B cell (primary cell): ENCODE measurements around the gene CTPS2. TPM values are rescaled to one million over a fixed set of nuclear protein-coding genes. Genes with fewer than 3 reads are reported as not detected.
A peak's percentile ranks its signal among the peaks of the same experiment; 100 is the strongest.

Experiments
- ATAC-seq: fragments of 200-7000 bp; cut with Tn5 transposase; one replicate; pipeline ENCODE4 v1.10.0; 2021; ENCODE audit warnings: low read depth, mild to moderate bottlenecking, moderate number of reproducible peaks, moderate library complexity
- CTCF ChIA-PET: fragments of 350-600 bp; sonication (Branson Sonifier 250); formaldehyde crosslinking; loops from one replicate; lab custom pipeline; 2021; ENCODE audit warnings: antibody characterized with exemption, inconsistent platforms; lab: Charles Lee
- POLR2A ChIA-PET: fragments of 350-600 bp; sonication (Branson Sonifier 250); formaldehyde crosslinking; loops from one replicate; lab custom pipeline; 2021; ENCODE audit warnings: antibody characterized with exemption; lab: Charles Lee
- DNase-seq: peaks from one replicate; pipeline ENCODE4 v3.0.0; 2013
- H2AFZ ChIP-seq: 2 replicates; pipeline ENCODE4 v1.6.1; 2012; ENCODE audit warnings: mild to moderate bottlenecking, low read depth, low read length; ENCODE audit not compliant: insufficient read depth, poor library complexity, severe bottlenecking
- H3K27ac ChIP-seq, 2 donors: 1 replicate in 1 of 2; 2 replicates in 1 of 2; pipeline ENCODE4 v1.5.1; 2012 to 2013; ENCODE audit warnings: low read length in 2 of 2, mild to moderate bottlenecking in 2 of 2, moderate library complexity in 1 of 2
- H3K27me3 ChIP-seq, 4 experiments: fragments of 200-600 bp in 1 of 4; sonication (generic) in 1 of 4; replicated peaks in 1 of 4; 1 replicate in 2 of 4; 2 replicates in 2 of 4; pipeline versions ENCODE4 v1.6.1 to v1.7.0; 2013 to 2016; ENCODE audit warnings: low read length in 3 of 4, mild to moderate bottlenecking in 2 of 4, mixed read lengths in 1 of 4, moderate library complexity in 1 of 4; ENCODE audit not compliant: insufficient read depth in 4 of 4, control insufficient read depth in 3 of 4; ENCODE audit errors: control extremely low read depth in 1 of 4
- H3K36me3 ChIP-seq, 2 experiments: replicated peaks in 1 of 2; 1 replicate in 1 of 2; 2 replicates in 1 of 2; pipeline versions ENCODE4 v1.6.1 to v1.7.1; 2013; ENCODE audit warnings: low read length in 1 of 2; ENCODE audit not compliant: insufficient read depth in 2 of 2, control insufficient read depth in 1 of 2; ENCODE audit errors: control extremely low read depth in 1 of 2, extremely low read depth in 1 of 2
- H3K4me1 ChIP-seq, 2 donors: fragments of 200-600 bp in 1 of 2; sonication (generic) in 1 of 2; 1 replicate in 1 of 2; 2 replicates in 1 of 2; pipeline versions ENCODE4 v1.5.1 to v1.6.1; 2013 to 2017; ENCODE audit warnings: low read length in 2 of 2; ENCODE audit not compliant: control insufficient read depth in 2 of 2, insufficient read depth in 2 of 2
- H3K4me2 ChIP-seq: replicated peaks from 2 replicates; pipeline ENCODE3; 2012; ENCODE audit warnings: mild to moderate bottlenecking, low read depth, low read length; ENCODE audit not compliant: poor library complexity, severe bottlenecking
- H3K4me3 ChIP-seq, 5 experiments: fragments of 200-600 bp in 1 of 5; sonication (generic) in 1 of 5; 1 replicate in 3 of 5; 2 replicates in 2 of 5; pipeline versions ENCODE4 v1.5.1 to v1.7.0; 2011 to 2016; ENCODE audit warnings: low read length in 4 of 5, mild to moderate bottlenecking in 4 of 5, low read depth in 2 of 5, control low read depth in 1 of 5, moderate library complexity in 1 of 5; ENCODE audit not compliant: insufficient read depth in 1 of 5; ENCODE audit errors: control extremely low read depth in 1 of 5, extremely low read depth in 1 of 5
- H3K79me2 ChIP-seq: fragments of 200-600 bp; sonication (generic); one replicate; pipeline ENCODE4 v1.6.0; 2016; ENCODE audit warnings: low read length; ENCODE audit not compliant: control insufficient read depth, insufficient read depth
- H3K9ac ChIP-seq: fragments of 200-600 bp; sonication (generic); 2 replicates; pipeline ENCODE4 v1.6.1; 2017; ENCODE audit warnings: mild to moderate bottlenecking, low read length, moderate library complexity
- H3K9me3 ChIP-seq, 3 donors: one replicate each; pipeline versions ENCODE4 v1.6.1 to v1.7.1; 2013; ENCODE audit warnings: low read length in 2 of 3; ENCODE audit not compliant: control insufficient read depth in 2 of 3, insufficient read depth in 1 of 3; ENCODE audit errors: control extremely low read depth in 1 of 3
- H4K20me1 ChIP-seq: 2 replicates; pipeline ENCODE4 v1.6.0; 2012; ENCODE audit warnings: mild to moderate bottlenecking, low read length; ENCODE audit not compliant: insufficient read depth, control insufficient read depth, poor library complexity, severe bottlenecking
- H3K27ac Mint-ChIP-seq: one replicate; pipeline ENCODE4 v1.8.0; 2021; ENCODE audit warnings: mixed read lengths
- H3K27me3 Mint-ChIP-seq: one replicate; pipeline ENCODE4 v1.8.0; 2021; ENCODE audit warnings: mixed read lengths
- H3K4me1 Mint-ChIP-seq: one replicate; pipeline ENCODE4 v1.8.0; 2021; ENCODE audit warnings: mixed read lengths
- H3K4me3 Mint-ChIP-seq: one replicate; pipeline ENCODE4 v1.8.0; 2021; ENCODE audit warnings: mixed read lengths
- H3K9me3 Mint-ChIP-seq: one replicate; pipeline ENCODE4 v1.8.0; 2022; ENCODE audit warnings: mixed read lengths; ENCODE audit not compliant: insufficient read depth
- EZH2 ChIP-seq: IDR thresholded peaks from 2 replicates; pipeline ENCODE4 v1.6.1; 2012; ENCODE audit warnings: borderline replicate concordance, low read depth, mild to moderate bottlenecking, moderate library complexity, low read length; ENCODE audit not compliant: insufficient read depth, poor library complexity, severe bottlenecking
- whole genome bisulfite sequencing: methylation state at CpG from one replicate; pipeline ENCODE4 v1.1.5; 2013; ENCODE audit warnings: missing lambda C conversion rate; ENCODE audit not compliant: insufficient coverage; 5-methylcytosine and 5-hydroxymethylcytosine counted together
- intact Hi-C: fragments of 100-400 bp; cut with micrococcal nuclease; formaldehyde crosslinking; loops from one replicate; pipeline ENCODE4 v1.10.0; 2022
- polyA plus RNA-seq: library from polyadenylated mRNA; depleted of rRNA; stranded (reverse); fragments of >200 nt; gene quantifications from 2 replicates; pipeline ENCODE4 v1.2.3, GENCODE V29; 2012
- total RNA-seq, 2 donors: library from RNA; stranded (reverse); fragments of 120-200 nt in 1 of 2; gene quantifications; 1 replicate in 1 of 2; 2 replicates in 1 of 2; pipeline versions ENCODE4 v1.2.3 to v1.2.4, GENCODE V29; 2013 to 2022
- TF ChIP-seq, protein P1 (sequence below): fragments of 200-600 bp; IDR thresholded peaks from one replicate; pipeline ENCODE4 v1.8.0; 2022; ENCODE audit warnings: antibody characterized with exemption, mild to moderate bottlenecking

CTPS2 gene
- total and polyA plus RNA-seq, 2 donors (not counting 1 experiment from before 2014, with no cell fraction given) = 2.5 to 11.7 TPM

DNA sequence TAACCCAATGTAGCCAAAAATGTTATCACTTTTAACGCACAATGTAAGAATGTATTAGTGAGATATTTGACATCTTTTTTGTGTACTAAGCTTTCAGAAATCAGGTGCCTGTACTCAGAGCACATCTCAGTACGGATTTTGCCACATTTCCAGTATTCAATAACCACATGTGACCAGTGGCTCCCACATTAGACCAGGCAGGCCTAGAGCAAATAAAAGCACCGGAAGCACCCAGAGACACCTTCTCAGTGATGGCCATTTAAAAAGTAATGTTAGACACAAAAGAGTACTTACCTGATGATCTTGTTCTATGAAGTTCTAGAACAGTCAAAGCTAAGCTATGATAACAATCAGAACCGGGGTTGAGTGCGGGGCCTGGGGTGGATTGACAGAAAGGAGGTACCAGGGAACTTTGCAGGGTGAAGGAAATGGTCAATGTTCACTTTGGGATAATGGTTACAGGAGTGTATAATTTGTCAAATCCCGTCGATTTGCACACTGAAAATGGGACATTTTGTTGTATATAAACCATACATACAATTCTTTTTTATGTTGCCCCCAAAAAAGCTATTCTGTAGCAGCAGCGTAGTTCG is 1.2 kb downstream of the CTPS2 start:
- CTCF ChIA-PET = no interaction called here
- Mint-ChIP-seq H3K4me3 (peak overlapping the region; percentile 88), H3K27ac (peak overlapping the region; percentile 86), H3K27me3 (no peaks in the 10 kb centered on the region), H3K4me1 (peaks cover 19% of the 10 kb centered on the region), H3K9me3 (no peaks in the 10 kb centered on the region)
- ATAC-seq = no peak
- Histone ChIP-seq H3K9me3 (no peaks in the 10 kb centered on the region), H4K20me1 (no peaks in the 10 kb centered on the region), H3K9ac (peak overlapping the region; percentile 72), H3K79me2 (no peaks in the 10 kb centered on the region), H3K4me3 (peak overlapping the region in 4 of 5 experiments; percentile 60 to 74 (median 68)), H3K27me3 (no peaks in the 10 kb centered on the region), H2AFZ (peak overlapping the region; percentile 84), H3K27ac (peak overlapping the region in 1 of 2 donors; percentile 57), H3K36me3 (no peaks in the 10 kb centered on the region), H3K4me2 (peak overlapping the region; percentile 89), H3K4me1 (peaks cover 12 to 13% of the 10 kb centered on the region in 2 donors)
- TF ChIP-seq, protein P1, sequence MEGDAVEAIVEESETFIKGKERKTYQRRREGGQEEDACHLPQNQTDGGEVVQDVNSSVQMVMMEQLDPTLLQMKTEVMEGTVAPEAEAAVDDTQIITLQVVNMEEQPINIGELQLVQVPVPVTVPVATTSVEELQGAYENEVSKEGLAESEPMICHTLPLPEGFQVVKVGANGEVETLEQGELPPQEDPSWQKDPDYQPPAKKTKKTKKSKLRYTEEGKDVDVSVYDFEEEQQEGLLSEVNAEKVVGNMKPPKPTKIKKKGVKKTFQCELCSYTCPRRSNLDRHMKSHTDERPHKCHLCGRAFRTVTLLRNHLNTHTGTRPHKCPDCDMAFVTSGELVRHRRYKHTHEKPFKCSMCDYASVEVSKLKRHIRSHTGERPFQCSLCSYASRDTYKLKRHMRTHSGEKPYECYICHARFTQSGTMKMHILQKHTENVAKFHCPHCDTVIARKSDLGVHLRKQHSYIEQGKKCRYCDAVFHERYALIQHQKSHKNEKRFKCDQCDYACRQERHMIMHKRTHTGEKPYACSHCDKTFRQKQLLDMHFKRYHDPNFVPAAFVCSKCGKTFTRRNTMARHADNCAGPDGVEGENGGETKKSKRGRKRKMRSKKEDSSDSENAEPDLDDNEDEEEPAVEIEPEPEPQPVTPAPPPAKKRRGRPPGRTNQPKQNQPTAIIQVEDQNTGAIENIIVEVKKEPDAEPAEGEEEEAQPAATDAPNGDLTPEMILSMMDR = no peak
- no peak for TF ChIP-seq EZH2
- POLR2A ChIA-PET = no interaction called here
- DNase-seq = peak; percentile 6
- WGBS = no CpG with 5 or more reads among the region's 9 CpGs
- intact Hi-C loops = loop anchor here (10.0 kb wide), 1 partner anchor 1023 kb away; the partner anchor contains the start of gene SCML1

DNA sequence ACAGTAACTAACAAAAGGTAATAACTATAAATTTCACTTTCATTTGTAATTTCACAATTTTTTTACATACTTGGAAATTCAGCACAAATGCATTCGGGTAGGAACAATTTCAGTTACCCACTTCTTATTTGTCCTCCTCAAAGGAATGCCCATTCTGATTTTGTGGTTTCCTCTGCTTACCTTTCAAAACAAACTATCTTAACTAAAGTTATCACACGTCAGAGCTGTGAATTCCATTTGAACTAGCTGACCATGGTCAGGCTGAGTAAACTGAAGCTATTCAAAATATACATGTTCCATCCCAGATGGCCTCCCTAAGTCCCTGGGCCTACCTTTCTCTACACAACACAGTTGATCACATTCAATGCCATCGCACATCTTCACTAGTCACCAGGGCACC is 4.5 kb downstream of the CTPS2 start:
- H3K4me1 Mint-ChIP-seq = peaks cover 30% of the 10 kb centered on the region

More for the DNA sequence above, 4.5 kb downstream of the CTPS2 start:
- CTCF ChIA-PET = no interaction called here
- Mint-ChIP-seq H3K27me3 (no peaks in the 10 kb centered on the region), H3K9me3 (no peaks in the 10 kb centered on the region), H3K4me3 (no peak overlapping the region), H3K27ac (peak overlapping the region; percentile 26)
- Histone ChIP-seq H2AFZ (no peak overlapping the region), H4K20me1 (no peaks in the 10 kb centered on the region), H3K27ac (no peak overlapping the region), H3K36me3 (no peaks in the 10 kb centered on the region), H3K4me1 (peaks cover 10 to 13% of the 10 kb centered on the region in 2 donors), H3K4me3 (no peak overlapping the region), H3K9me3 (no peaks in the 10 kb centered on the region), H3K4me2 (no peak overlapping the region), H3K79me2 (no peaks in the 10 kb centered on the region), H3K9ac (no peak overlapping the region), H3K27me3 (no peaks in the 10 kb centered on the region)
- DNase-seq (no peak), ATAC-seq (no peak)
- POLR2A ChIA-PET = no interaction called here
- 63% methylated on average over 2 of the region's 3 CpGs for WGBS
- TF ChIP-seq EZH2 = no peak
- intact Hi-C loops = no loop called here
